ENCODE results near the gene ERC1.

Gene ERC1

GRCh38 chr12:1421091-1421846 lies 430.2 kb downstream of the ERC1 start:
- H2BK5ac ChIP-seq (ENCODE audit: low read depth, low read length, poor library complexity, severe bottlenecking), result no peak overlapping the region
- H3K9ac ChIP-seq (ENCODE audit: low read length), result no peak overlapping the region
- H3K4ac ChIP-seq (ENCODE audit: low read depth in 1 of 2, low read length in 2 of 2), result no peak overlapping the region
- peaks cover 3 to 22% of the 10 kb centered on the region in 2 experiments for H3K36me3 ChIP-seq (ENCODE audit: control insufficient read depth in 1 of 2, insufficient read depth in 2 of 2, low read depth in 1 of 2, low read length in 2 of 2)
- H3K27me3 ChIP-seq (ENCODE audit: control insufficient read depth in 1 of 2, insufficient read depth in 1 of 2, low read length in 2 of 2), result no peaks in the 10 kb centered on the region
- no peak overlapping the region for H2BK120ac ChIP-seq (ENCODE audit: low read depth, low read length)
- DNase-seq, result no peak
- 97% methylated on average over 6 of the region's 11 CpGs for WGBS
- H2AK5ac ChIP-seq (ENCODE audit: low read length, severe bottlenecking), result no peak overlapping the region
- H3K4me1 ChIP-seq (ENCODE audit: control insufficient read depth, insufficient read depth, low read depth, low read length), result no peaks in the 10 kb centered on the region
- H3K27ac ChIP-seq (ENCODE audit: low read length, poor library complexity, severe bottlenecking), result no peak overlapping the region
- no peak overlapping the region for H2BK12ac ChIP-seq (ENCODE audit: low read length in 2 of 2)
- no peak overlapping the region for H3K4me3 ChIP-seq (ENCODE audit: insufficient read depth in 1 of 2, low read depth in 1 of 2, low read length in 2 of 2)
- H4K8ac ChIP-seq (ENCODE audit: low read length), result no peak overlapping the region
- H2BK15ac ChIP-seq (ENCODE audit: low read depth, poor library complexity, severe bottlenecking), result no peak overlapping the region
- H3K23ac ChIP-seq (ENCODE audit: low read length in 2 of 2), result no peak overlapping the region
- no peaks in the 10 kb centered on the region for H3K79me1 ChIP-seq (replicated peaks; ENCODE audit: low read length, poor library complexity, severe bottlenecking)
- H3K14ac ChIP-seq (ENCODE audit: low read length in 2 of 2), result no peak overlapping the region
- H3K9me3 ChIP-seq (ENCODE audit: control insufficient read depth, low read length), result peaks cover 7% of the 10 kb centered on the region
- no peak overlapping the region for H3K4me2 ChIP-seq (ENCODE audit: low read length, poor library complexity, severe bottlenecking)
- no peak overlapping the region for H2AFZ ChIP-seq (ENCODE audit: low read depth, low read length)
- no peak overlapping the region for H3K18ac ChIP-seq (ENCODE audit: low read depth in 1 of 2, low read length in 2 of 2)
- H4K91ac ChIP-seq (ENCODE audit: low read length), result no peak overlapping the region

GRCh38 chr12:1422604-1423315 lies 431.7 kb downstream of the ERC1 start:
- H3K79me1 ChIP-seq (replicated peaks; ENCODE audit: low read length, poor library complexity, severe bottlenecking), result no peaks in the 10 kb centered on the region
- H3K18ac ChIP-seq (ENCODE audit: low read depth in 1 of 2, low read length in 2 of 2), result no peak overlapping the region
- no peaks in the 10 kb centered on the region for H3K27me3 ChIP-seq (ENCODE audit: control insufficient read depth in 1 of 2, insufficient read depth in 1 of 2, low read length in 2 of 2)
- H3K4me3 ChIP-seq (ENCODE audit: insufficient read depth in 1 of 2, low read depth in 1 of 2, low read length in 2 of 2), result no peak overlapping the region
- H3K36me3 ChIP-seq (ENCODE audit: control insufficient read depth in 1 of 2, insufficient read depth in 2 of 2, low read depth in 1 of 2, low read length in 2 of 2), result peaks cover 3 to 18% of the 10 kb centered on the region in 2 experiments
- H3K9me3 ChIP-seq (ENCODE audit: control insufficient read depth, low read length), result peaks cover 7% of the 10 kb centered on the region
- no peak overlapping the region for H2BK15ac ChIP-seq (ENCODE audit: low read depth, poor library complexity, severe bottlenecking)
- no peak overlapping the region for H3K4ac ChIP-seq (ENCODE audit: low read depth in 1 of 2, low read length in 2 of 2)
- H3K14ac ChIP-seq (ENCODE audit: low read length in 2 of 2), result no peak overlapping the region
- no peak overlapping the region for H4K8ac ChIP-seq (ENCODE audit: low read length)
- DNase-seq, result no peak
- no peak overlapping the region for H2AK5ac ChIP-seq (ENCODE audit: low read length, severe bottlenecking)
- H2BK12ac ChIP-seq (ENCODE audit: low read length in 2 of 2), result no peak overlapping the region
- WGBS, result 93% methylated on average over 3 of the region's 4 CpGs
- H3K27ac ChIP-seq (ENCODE audit: low read length, poor library complexity, severe bottlenecking), result no peak overlapping the region
- no peak overlapping the region for H2AFZ ChIP-seq (ENCODE audit: low read depth, low read length)
- no peaks in the 10 kb centered on the region for H3K4me1 ChIP-seq (ENCODE audit: control insufficient read depth, insufficient read depth, low read depth, low read length)
- no peak overlapping the region for H4K91ac ChIP-seq (ENCODE audit: low read length)
- H3K4me2 ChIP-seq (ENCODE audit: low read length, poor library complexity, severe bottlenecking), result no peak overlapping the region
- H3K9ac ChIP-seq (ENCODE audit: low read length), result no peak overlapping the region
- H2BK120ac ChIP-seq (ENCODE audit: low read depth, low read length), result no peak overlapping the region
- H3K23ac ChIP-seq (ENCODE audit: low read length in 2 of 2), result no peak overlapping the region
- H2BK5ac ChIP-seq (ENCODE audit: low read depth, low read length, poor library complexity, severe bottlenecking), result no peak overlapping the region

- H3K23ac ChIP-seq (ENCODE audit: low read length in 2 of 2), result no peak overlapping the region
- no peak overlapping the region for H2BK12ac ChIP-seq (ENCODE audit: low read length in 2 of 2)
- DNase-seq, result peak; percentile 11
- H2BK15ac ChIP-seq (ENCODE audit: low read depth, poor library complexity, severe bottlenecking), result no peak overlapping the region
- H3K4ac ChIP-seq (ENCODE audit: low read depth in 1 of 2, low read length in 2 of 2), result no peak overlapping the region
- H3K4me1 ChIP-seq (ENCODE audit: control insufficient read depth, insufficient read depth, low read depth, low read length), result no peaks in the 10 kb centered on the region
- no peak overlapping the region for H3K4me3 ChIP-seq (ENCODE audit: insufficient read depth in 1 of 2, low read depth in 1 of 2, low read length in 2 of 2)
- no peaks in the 10 kb centered on the region for H3K27me3 ChIP-seq (ENCODE audit: control insufficient read depth in 1 of 2, insufficient read depth in 1 of 2, low read length in 2 of 2)
- H3K18ac ChIP-seq (ENCODE audit: low read depth in 1 of 2, low read length in 2 of 2), result no peak overlapping the region
- H2BK5ac ChIP-seq (ENCODE audit: low read depth, low read length, poor library complexity, severe bottlenecking), result no peak overlapping the region
- H3K4me2 ChIP-seq (ENCODE audit: low read length, poor library complexity, severe bottlenecking), result no peak overlapping the region
- peaks cover 7% of the 10 kb centered on the region for H3K9me3 ChIP-seq (ENCODE audit: control insufficient read depth, low read length)
- H3K36me3 ChIP-seq (ENCODE audit: control insufficient read depth in 1 of 2, insufficient read depth in 2 of 2, low read depth in 1 of 2, low read length in 2 of 2), result peaks cover 0 to 7% of the 10 kb centered on the region in 2 experiments
- H3K27ac ChIP-seq (ENCODE audit: low read length, poor library complexity, severe bottlenecking), result no peak overlapping the region
- no peak overlapping the region for H4K8ac ChIP-seq (ENCODE audit: low read length)
- H2BK120ac ChIP-seq (ENCODE audit: low read depth, low read length), result no peak overlapping the region
- no peak overlapping the region for H2AFZ ChIP-seq (ENCODE audit: low read depth, low read length)
- no peak overlapping the region for H3K14ac ChIP-seq (ENCODE audit: low read length in 2 of 2)
- WGBS, result 7% methylated on average over 1 of the region's 4 CpGs
- no peak overlapping the region for H2AK5ac ChIP-seq (ENCODE audit: low read length, severe bottlenecking)
- H3K9ac ChIP-seq (ENCODE audit: low read length), result no peak overlapping the region
- H4K91ac ChIP-seq (ENCODE audit: low read length), result no peak overlapping the region
- H3K79me1 ChIP-seq (replicated peaks; ENCODE audit: low read length, poor library complexity, severe bottlenecking), result no peaks in the 10 kb centered on the region
Measured at GRCh38 chr12:1424674-1425395, 433.8 kb downstream of the ERC1 start.

GRCh38 chr12:1425396-1425729 lies 434.3 kb downstream of the ERC1 start:
- peaks cover 0 to 7% of the 10 kb centered on the region in 2 experiments for H3K36me3 ChIP-seq (ENCODE audit: control insufficient read depth in 1 of 2, insufficient read depth in 2 of 2, low read depth in 1 of 2, low read length in 2 of 2)
- 95% methylated on average over 3 of the region's 3 CpGs for WGBS
- no peak overlapping the region for H2BK12ac ChIP-seq (ENCODE audit: low read length in 2 of 2)
- H3K79me1 ChIP-seq (replicated peaks; ENCODE audit: low read length, poor library complexity, severe bottlenecking), result no peaks in the 10 kb centered on the region
- peaks cover 7% of the 10 kb centered on the region for H3K9me3 ChIP-seq (ENCODE audit: control insufficient read depth, low read length)
- H3K27ac ChIP-seq (ENCODE audit: low read length, poor library complexity, severe bottlenecking), result no peak overlapping the region
- no peak overlapping the region for H2AFZ ChIP-seq (ENCODE audit: low read depth, low read length)
- no peak overlapping the region for H2BK120ac ChIP-seq (ENCODE audit: low read depth, low read length)
- no peak overlapping the region for H3K23ac ChIP-seq (ENCODE audit: low read length in 2 of 2)
- H3K14ac ChIP-seq (ENCODE audit: low read length in 2 of 2), result no peak overlapping the region
- no peaks in the 10 kb centered on the region for H3K4me1 ChIP-seq (ENCODE audit: control insufficient read depth, insufficient read depth, low read depth, low read length)
- DNase-seq, result peak; percentile 9
- H3K4me2 ChIP-seq (ENCODE audit: low read length, poor library complexity, severe bottlenecking), result no peak overlapping the region
- no peak overlapping the region for H3K4me3 ChIP-seq (ENCODE audit: insufficient read depth in 1 of 2, low read depth in 1 of 2, low read length in 2 of 2)
- no peak overlapping the region for H3K4ac ChIP-seq (ENCODE audit: low read depth in 1 of 2, low read length in 2 of 2)
- no peak overlapping the region for H3K9ac ChIP-seq (ENCODE audit: low read length)
- no peaks in the 10 kb centered on the region for H3K27me3 ChIP-seq (ENCODE audit: control insufficient read depth in 1 of 2, insufficient read depth in 1 of 2, low read length in 2 of 2)
- no peak overlapping the region for H2AK5ac ChIP-seq (ENCODE audit: low read length, severe bottlenecking)
- no peak overlapping the region for H4K91ac ChIP-seq (ENCODE audit: low read length)
- no peak overlapping the region for H2BK5ac ChIP-seq (ENCODE audit: low read depth, low read length, poor library complexity, severe bottlenecking)
- no peak overlapping the region for H3K18ac ChIP-seq (ENCODE audit: low read depth in 1 of 2, low read length in 2 of 2)
- H4K8ac ChIP-seq (ENCODE audit: low read length), result no peak overlapping the region
- H2BK15ac ChIP-seq (ENCODE audit: low read depth, poor library complexity, severe bottlenecking), result no peak overlapping the region

Data from mesenchymal stem cell (in vitro differentiated cells and primary cell).